Measurements from ENCODE around the gene TEP1.

Gene TEP1

DNA sequence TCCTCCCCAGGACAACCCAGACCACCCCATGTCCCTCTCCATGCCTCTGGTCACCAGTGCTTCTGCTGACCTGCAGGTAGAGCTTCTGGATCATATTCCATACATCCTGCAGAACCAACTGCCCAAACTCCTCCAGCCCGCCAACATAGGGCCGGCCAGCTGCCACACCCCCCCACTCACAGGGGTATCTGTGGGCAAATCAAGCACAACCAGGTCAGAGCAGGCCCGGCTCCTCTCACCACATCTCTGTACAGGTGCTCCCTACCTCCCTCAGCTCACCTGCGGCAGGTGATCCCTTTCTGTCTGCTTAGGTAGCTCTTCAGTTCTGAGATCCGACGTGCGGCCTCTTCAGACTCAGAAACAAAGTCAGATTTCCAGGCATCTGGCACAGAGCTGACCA is 29.0 kb downstream of the TEP1 start:
- H3K27ac ChIP-seq = no peak overlapping the region
- ChIA-PET POLR2A (ENCODE audit: low non-redundant PET) (no interaction called here), CTCF (interaction anchor here (0.6 kb wide), 1 partner anchor 13 kb away, joined by 3 read pairs; no protein-coding TSS in a partner anchor)
- TF ChIP-seq, protein P1, sequence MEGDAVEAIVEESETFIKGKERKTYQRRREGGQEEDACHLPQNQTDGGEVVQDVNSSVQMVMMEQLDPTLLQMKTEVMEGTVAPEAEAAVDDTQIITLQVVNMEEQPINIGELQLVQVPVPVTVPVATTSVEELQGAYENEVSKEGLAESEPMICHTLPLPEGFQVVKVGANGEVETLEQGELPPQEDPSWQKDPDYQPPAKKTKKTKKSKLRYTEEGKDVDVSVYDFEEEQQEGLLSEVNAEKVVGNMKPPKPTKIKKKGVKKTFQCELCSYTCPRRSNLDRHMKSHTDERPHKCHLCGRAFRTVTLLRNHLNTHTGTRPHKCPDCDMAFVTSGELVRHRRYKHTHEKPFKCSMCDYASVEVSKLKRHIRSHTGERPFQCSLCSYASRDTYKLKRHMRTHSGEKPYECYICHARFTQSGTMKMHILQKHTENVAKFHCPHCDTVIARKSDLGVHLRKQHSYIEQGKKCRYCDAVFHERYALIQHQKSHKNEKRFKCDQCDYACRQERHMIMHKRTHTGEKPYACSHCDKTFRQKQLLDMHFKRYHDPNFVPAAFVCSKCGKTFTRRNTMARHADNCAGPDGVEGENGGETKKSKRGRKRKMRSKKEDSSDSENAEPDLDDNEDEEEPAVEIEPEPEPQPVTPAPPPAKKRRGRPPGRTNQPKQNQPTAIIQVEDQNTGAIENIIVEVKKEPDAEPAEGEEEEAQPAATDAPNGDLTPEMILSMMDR (conservative IDR thresholded peaks at IDR 0.05; ENCODE audit: low read depth) = no peak
- DNase-seq (ENCODE audit: low spot score) = no peak

DNA sequence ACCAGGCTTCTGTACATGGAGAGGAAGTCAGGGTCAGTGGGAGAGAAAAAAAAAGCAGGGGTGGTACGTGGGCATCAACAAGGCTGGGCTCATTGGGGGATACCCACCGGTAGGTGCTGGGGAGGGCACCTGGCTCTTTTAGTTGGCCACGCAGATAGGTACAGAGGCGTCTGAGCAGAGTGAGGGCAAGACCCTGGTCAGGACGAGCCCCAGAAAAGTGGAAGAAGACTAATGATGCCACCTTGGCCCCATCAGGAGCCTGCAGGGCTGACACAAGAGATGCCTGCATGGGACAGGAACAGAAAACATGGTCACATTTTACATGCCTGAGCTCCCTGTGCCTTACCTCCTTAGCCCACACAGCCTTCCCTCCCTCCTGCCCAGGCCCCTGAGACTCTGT is 29.7 kb downstream of the TEP1 start:
- POLR2A ChIA-PET (ENCODE audit: low non-redundant PET) = no interaction called here
- no peak for DNase-seq (ENCODE audit: low spot score)
- CTCF ChIA-PET = interaction anchor here (0.6 kb wide), 1 partner anchor 13 kb away, joined by 3 read pairs; no protein-coding TSS in a partner anchor
- TF ChIP-seq, protein P1 (conservative IDR thresholded peaks at IDR 0.05; ENCODE audit: low read depth) = no peak
- no peak overlapping the region for H3K27ac ChIP-seq

DNA sequence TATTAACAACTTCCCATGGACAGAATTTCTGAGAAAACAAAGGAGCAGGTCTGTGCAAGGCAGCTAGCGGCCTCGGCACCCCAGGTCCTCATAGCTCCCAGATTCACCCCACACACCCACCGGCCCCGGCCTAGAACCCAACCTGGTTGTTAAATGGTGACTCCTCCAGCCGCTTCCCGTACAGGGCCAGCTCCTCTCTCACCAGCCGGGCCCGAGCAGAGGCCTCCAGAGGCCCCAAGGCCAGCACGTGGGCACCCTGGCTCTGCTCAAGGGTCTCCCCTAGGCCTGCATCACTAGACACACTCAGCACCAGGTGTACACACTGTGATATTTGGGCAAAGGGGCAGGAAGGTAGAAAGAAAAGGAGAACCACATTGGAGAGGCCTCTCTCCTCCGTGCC is 30.3 kb downstream of the TEP1 start:
- CTCF ChIA-PET = interaction anchor here (0.6 to 0.7 kb wide), 2 partner anchors 22 to 39 kb away, joined by 3 to 4 read pairs; partner anchors contain the start of gene PARP2

DNA sequence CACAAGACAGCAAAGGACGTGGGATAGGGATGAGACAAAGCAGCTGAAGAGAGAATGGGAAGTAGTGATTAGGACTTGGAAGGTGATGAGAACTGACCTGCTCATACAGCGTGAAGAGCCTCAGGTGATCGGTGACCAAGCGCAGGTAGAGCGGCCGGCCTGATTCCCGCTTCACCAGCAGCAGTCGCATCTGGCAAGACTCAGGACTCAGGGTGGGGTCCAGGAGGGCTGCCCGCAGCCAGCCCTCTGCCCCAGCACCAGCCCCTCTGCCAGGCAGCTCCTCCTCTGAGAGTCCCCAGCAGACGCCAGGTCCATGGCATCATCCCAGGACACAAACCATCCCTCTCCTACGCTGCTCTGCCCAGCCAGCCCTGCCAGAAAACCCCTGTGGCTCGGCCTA is 30.8 kb downstream of the TEP1 start:
- TF ChIP-seq, protein P1 (conservative IDR thresholded peaks at IDR 0.05; ENCODE audit: low read depth) = no peak
- POLR2A ChIA-PET (ENCODE audit: low non-redundant PET) = no interaction called here
- CTCF ChIA-PET = interaction anchor here (0.7 kb wide), 1 partner anchor 21 kb away, joined by 4 read pairs; no protein-coding TSS in a partner anchor
- no peak for DNase-seq (ENCODE audit: low spot score)
- H3K27ac ChIP-seq = no peak overlapping the region

More for the DNA sequence above, 30.3 kb downstream of the TEP1 start:
- no peak overlapping the region for H3K27ac ChIP-seq
- TF ChIP-seq, protein P1 (conservative IDR thresholded peaks at IDR 0.05; ENCODE audit: low read depth) = no peak
- DNase-seq (ENCODE audit: low spot score) = no peak
- POLR2A ChIA-PET (ENCODE audit: low non-redundant PET) = no interaction called here

DNA sequence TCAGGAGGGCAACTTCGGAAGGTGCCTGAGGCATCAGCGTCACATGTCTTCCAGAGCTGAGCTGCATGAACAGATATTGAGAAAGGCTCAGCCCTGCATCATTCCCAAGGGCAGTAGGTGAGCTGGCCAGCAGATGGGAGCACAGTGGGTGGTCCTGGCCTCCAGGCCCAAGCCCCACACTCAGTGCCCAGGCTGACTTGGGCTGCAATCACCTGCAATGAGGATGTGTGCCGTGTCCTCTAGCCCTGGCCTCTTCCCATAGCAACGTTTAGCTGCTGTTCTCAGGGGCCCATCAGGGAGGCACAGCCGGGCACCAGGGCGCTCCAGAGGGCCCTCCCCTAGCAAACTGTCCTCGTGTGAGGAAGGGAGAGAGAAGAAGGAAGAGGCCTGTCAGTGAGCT is 32.0 kb downstream of the TEP1 start:
- no peak overlapping the region for H3K27ac ChIP-seq
- TF ChIP-seq, protein P1 (conservative IDR thresholded peaks at IDR 0.05; ENCODE audit: low read depth) = no peak
- ChIA-PET POLR2A (ENCODE audit: low non-redundant PET) (interaction anchor here (0.5 kb wide), 1 partner anchor 24 kb away, joined by 3 read pairs; no protein-coding TSS in a partner anchor), CTCF (no interaction called here)
- DNase-seq (ENCODE audit: low spot score) = no peak

DNA sequence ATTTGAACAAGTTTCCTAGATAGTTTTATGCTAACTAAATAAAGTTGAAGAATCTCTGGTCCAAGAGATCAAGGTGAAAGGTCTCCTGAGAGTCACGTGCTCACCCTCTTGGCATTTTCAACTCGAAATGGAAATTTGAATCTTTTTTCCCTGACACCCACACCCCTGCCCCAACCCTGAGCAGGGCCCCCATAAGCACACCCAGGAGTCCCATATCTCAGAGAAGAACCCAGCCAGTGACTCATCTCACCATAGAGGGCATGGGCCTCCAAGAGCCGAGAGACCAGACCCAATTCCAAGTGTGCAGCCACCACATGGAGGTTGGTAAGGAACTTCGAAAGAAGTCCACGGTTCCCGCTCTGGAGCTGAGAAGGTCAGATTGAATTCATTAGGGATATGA is 32.6 kb downstream of the TEP1 start:
- ChIA-PET POLR2A (ENCODE audit: low non-redundant PET) (interaction anchor here (0.5 kb wide), 1 partner anchor 24 kb away, joined by 3 read pairs; no protein-coding TSS in a partner anchor), CTCF (no interaction called here)
- no peak overlapping the region for H3K27ac ChIP-seq
- DNase-seq (ENCODE audit: low spot score) = no peak
- TF ChIP-seq, protein P1 (conservative IDR thresholded peaks at IDR 0.05; ENCODE audit: low read depth) = no peak
